IPS-18c (cell line): ENCODE results near the gene RNF187.

ENCODE experiments used
- H3K4me3 ChIP-seq: 2 replicates; pipeline ENCODE4 v1.7.0; 2013; ENCODE audit warnings: low read depth, mild to moderate bottlenecking, low read length, moderate library complexity; ENCODE audit not compliant: insufficient read depth
- H3K9me3 ChIP-seq: one replicate; pipeline ENCODE4 v1.6.1; 2013; ENCODE audit warnings: mild to moderate bottlenecking, low read length, moderate library complexity; ENCODE audit not compliant: control insufficient read depth, insufficient read depth

The RNF187 gene

GRCh38 chr1:228515200-228515834, 28.1 kb downstream of the RNF187 start:
- Histone ChIP-seq H3K9me3 (no peaks in the 10 kb centered on the region), H3K4me3 (no peak overlapping the region)

GRCh38 chr1:228517655-228518054, 30.5 kb downstream of the RNF187 start:
- H3K4me3 ChIP-seq = no peak overlapping the region
- H3K9me3 ChIP-seq = no peaks in the 10 kb centered on the region

GRCh38 chr1:228527596-228527995, 40.4 kb downstream of the RNF187 start:
- Histone ChIP-seq H3K9me3 (peaks cover 1% of the 10 kb centered on the region), H3K4me3 (no peak overlapping the region)

- Histone ChIP-seq H3K4me3 (no peak overlapping the region), H3K9me3 (peaks cover 2% of the 10 kb centered on the region)
Measured at GRCh38 chr1:228528612-228529011, 41.4 kb downstream of the RNF187 start.

GRCh38 chr1:228530086-228530758, 43.0 kb downstream of the RNF187 start:
- Histone ChIP-seq H3K4me3 (no peak overlapping the region), H3K9me3 (peaks cover 2% of the 10 kb centered on the region)

GRCh38 chr1:228530951-228531731, 44.0 kb downstream of the RNF187 start:
- Histone ChIP-seq H3K4me3 (no peak overlapping the region), H3K9me3 (peaks cover 2% of the 10 kb centered on the region)

GRCh38 chr1:228538831-228539230, 51.6 kb downstream of the RNF187 start:
- Histone ChIP-seq H3K4me3 (no peak overlapping the region), H3K9me3 (peaks cover 6% of the 10 kb centered on the region)

- peaks cover 6% of the 10 kb centered on the region for H3K9me3 ChIP-seq
- H3K4me3 ChIP-seq = no peak overlapping the region
Measured at GRCh38 chr1:228540161-228540917, 53.2 kb downstream of the RNF187 start.

GRCh38 chr1:228541725-228542124, 54.5 kb downstream of the RNF187 start:
- Histone ChIP-seq H3K4me3 (no peak overlapping the region), H3K9me3 (peaks cover 6% of the 10 kb centered on the region)

- Histone ChIP-seq H3K4me3 (no peak overlapping the region), H3K9me3 (peaks cover 6% of the 10 kb centered on the region)
Measured at GRCh38 chr1:228542376-228542775, 55.2 kb downstream of the RNF187 start.

- Histone ChIP-seq H3K4me3 (no peak overlapping the region), H3K9me3 (peaks cover 6% of the 10 kb centered on the region)
Measured at GRCh38 chr1:228542981-228543380, 55.8 kb downstream of the RNF187 start.

- Histone ChIP-seq H3K9me3 (peaks cover 6% of the 10 kb centered on the region), H3K4me3 (no peak overlapping the region)
Measured at GRCh38 chr1:228543396-228543795, 56.2 kb downstream of the RNF187 start.

- Histone ChIP-seq H3K4me3 (no peak overlapping the region), H3K9me3 (peaks cover 2% of the 10 kb centered on the region)
Measured at GRCh38 chr1:228544021-228544850, 57.1 kb downstream of the RNF187 start.

GRCh38 chr1:228544921-228545591, 57.9 kb downstream of the RNF187 start:
- Histone ChIP-seq H3K4me3 (no peak overlapping the region), H3K9me3 (peaks cover 5% of the 10 kb centered on the region)
